Smooth muscle cell (in vitro differentiated cells): ENCODE results near the gene VANGL1. TPM values are rescaled to one million over a fixed set of nuclear protein-coding genes. Genes with fewer than 3 reads are reported as not detected.

Source experiments
- DNase-seq: peaks from one replicate; lab custom pipeline; 2025; ENCODE audit not compliant: unreplicated experiment; lab: John Stamatoyannopoulos, UW
- H2AFZ ChIP-seq: fragments of 200-600 bp; sonication (generic); 2 replicates; pipeline ENCODE4 v1.6.0; 2016; ENCODE audit warnings: antibody characterized with exemption, low read depth, mild to moderate bottlenecking
- H3F3A ChIP-seq: fragments of 200-600 bp; sonication (generic); 2 replicates; pipeline ENCODE4 v1.6.0; 2017; ENCODE audit warnings: antibody characterized with exemption, low read depth
- H3K27ac ChIP-seq: fragments of 200-600 bp; sonication (generic); 2 replicates; pipeline ENCODE4 v1.5.1; 2016; ENCODE audit warnings: low read depth, mild to moderate bottlenecking
- H3K27me3 ChIP-seq: fragments of 200-600 bp; sonication (generic); 2 replicates; pipeline ENCODE4 v1.6.1; 2016; ENCODE audit warnings: low read depth, mild to moderate bottlenecking
- H3K36me3 ChIP-seq: fragments of 200-600 bp; sonication (generic); 2 replicates; pipeline ENCODE4 v1.5.1; 2016; ENCODE audit warnings: low read depth
- H3K4me1 ChIP-seq: fragments of 200-600 bp; sonication (generic); 2 replicates; pipeline ENCODE4 v1.5.1; 2016; ENCODE audit warnings: low read depth
- H3K4me2 ChIP-seq: fragments of 200-600 bp; sonication (generic); 2 replicates; pipeline ENCODE4 v1.6.0; 2016; ENCODE audit warnings: mild to moderate bottlenecking
- H3K4me3 ChIP-seq: fragments of 200-600 bp; sonication (generic); 2 replicates; pipeline ENCODE4 v1.5.1; 2016; ENCODE audit warnings: mild to moderate bottlenecking
- H3K79me2 ChIP-seq: fragments of 200-600 bp; sonication (generic); 2 replicates; pipeline ENCODE4 v1.6.0; 2016; ENCODE audit warnings: low read depth, mild to moderate bottlenecking
- H3K9ac ChIP-seq: fragments of 200-600 bp; sonication (generic); 2 replicates; pipeline ENCODE4 v1.6.0; 2016; ENCODE audit warnings: low read depth
- H3K9me3 ChIP-seq: fragments of 200-600 bp; sonication (generic); replicated peaks from 2 replicates; pipeline ENCODE4 v1.5.1; 2016; ENCODE audit warnings: low read depth
- H4K20me1 ChIP-seq: fragments of 200-600 bp; sonication (generic); 2 replicates; pipeline ENCODE4 v1.6.0; 2016; ENCODE audit warnings: low read depth
- CTCF ChIP-seq: fragments of 200-600 bp; sonication (generic); IDR thresholded peaks from 2 replicates; pipeline ENCODE4 v1.5.1; 2017; ENCODE audit warnings: borderline replicate concordance, mild to moderate bottlenecking, antibody characterized with exemption; ENCODE audit not compliant: insufficient read depth, poor library complexity, severe bottlenecking
- WGBS: methylation state at CpG from one replicate; pipeline ENCODE4 v1.1.7; 2016; ENCODE audit warnings: low lambda C conversion rate; 5-methylcytosine and 5-hydroxymethylcytosine counted together
- polyA plus RNA-seq: library from polyadenylated mRNA; unstranded; fragments of >200 nt; fragmentation: Nextera tagmentation; extraction: Ambion mirVana; gene quantifications from 2 replicates; pipeline ENCODE4 v1.2.1, GENCODE V29; 2016
- total RNA-seq: library from RNA; depleted of rRNA; stranded (reverse); fragments of >200 nt; gene quantifications from 2 replicates; pipeline ENCODE4 v1.2.3, GENCODE V29; 2014

Gene VANGL1
- total and polyA plus RNA-seq, 2 experiments from 2014 or later, result 5.5 to 12.2 TPM

- Histone ChIP-seq H2AFZ (no peak overlapping the region), H3K27me3 (no peaks in the 10 kb centered on the region), H4K20me1 (no peaks in the 10 kb centered on the region), H3K4me2 (no peak overlapping the region), H3K9me3 (no peaks in the 10 kb centered on the region), H3K79me2 (no peaks in the 10 kb centered on the region), H3F3A (no peaks in the 10 kb centered on the region), H3K36me3 (no peaks in the 10 kb centered on the region), H3K27ac (no peak overlapping the region), H3K4me1 (peaks cover 17% of the 10 kb centered on the region), H3K9ac (no peak overlapping the region), H3K4me3 (no peak overlapping the region)
- peak; percentile 78 for TF ChIP-seq CTCF
- no peak for DNase-seq
- 50% methylated on average over 8 of the region's 8 CpGs for WGBS
Measured at GRCh38 chr1:115706587-115707425, 65.0 kb downstream of the VANGL1 start.

GRCh38 chr1:115710859-115711624, 69.3 kb downstream of the VANGL1 start:
- no peak overlapping the region for H3K4me3 ChIP-seq
- no peak overlapping the region for H3K9ac ChIP-seq
- no peaks in the 10 kb centered on the region for H3F3A ChIP-seq
- H3K79me2 ChIP-seq, result no peaks in the 10 kb centered on the region
- H3K27me3 ChIP-seq, result no peaks in the 10 kb centered on the region
- peaks cover 7% of the 10 kb centered on the region for H3K4me1 ChIP-seq
- no peak for TF ChIP-seq CTCF
- no peaks in the 10 kb centered on the region for H3K36me3 ChIP-seq
- no peak overlapping the region for H2AFZ ChIP-seq
- H3K9me3 ChIP-seq, result no peaks in the 10 kb centered on the region
- no peak overlapping the region for H3K27ac ChIP-seq
- no peaks in the 10 kb centered on the region for H4K20me1 ChIP-seq
- no peak for DNase-seq
- no peak overlapping the region for H3K4me2 ChIP-seq
- WGBS, result 75% methylated on average over 9 of the region's 9 CpGs

GRCh38 chr1:115712911-115713609, 71.3 kb downstream of the VANGL1 start:
- H3K27me3 ChIP-seq, result no peaks in the 10 kb centered on the region
- no peak for TF ChIP-seq CTCF
- no peak overlapping the region for H3K9ac ChIP-seq

More at GRCh38 chr1:115712911-115713609, 71.3 kb downstream of the VANGL1 start:
- Histone ChIP-seq H4K20me1 (no peaks in the 10 kb centered on the region), H3K4me3 (no peak overlapping the region), H2AFZ (no peak overlapping the region), H3K4me1 (no peaks in the 10 kb centered on the region), H3K79me2 (no peaks in the 10 kb centered on the region), H3K36me3 (no peaks in the 10 kb centered on the region), H3K4me2 (no peak overlapping the region), H3F3A (no peaks in the 10 kb centered on the region), H3K27ac (peak overlapping the region; percentile 86), H3K9me3 (no peaks in the 10 kb centered on the region)
- WGBS, result 68% methylated on average over 10 of the region's 10 CpGs
- DNase-seq, result no peak
